HG03354 (cell line): ENCODE measurements around the gene ARHGEF35.
"Not testable (repeated sequence)": the region's sequence is repeated elsewhere in the genome, so short reads cannot be mapped to it uniquely, and the experiment has no call there.

Experiments used
- ATAC-seq: cut with Tn5 transposase; IDR thresholded peaks from one replicate; pipeline ENCODE4 v1.9.1; 2021; ENCODE audit warnings: mild to moderate bottlenecking; ENCODE audit not compliant: unreplicated experiment, poor library complexity, severe bottlenecking

Gene ARHGEF35

GRCh38 chr7:144195212-144195872, at the start of gene ARHGEF35:
TSS of gene ARHGEF35 (minus strand) at chr7:144195833. CDS start at chr7:144188383, 7,450 bp downstream.
- peak; percentile 84 for ATAC-seq

GRCh38 chr7:144245372-144245771, 49.7 kb upstream of the ARHGEF35 start:
- not testable (repeated sequence) for ATAC-seq

GRCh38 chr7:144239365-144239764, 43.7 kb upstream of the ARHGEF35 start, which contains the start of gene OR2A42:
TSS of gene OR2A42 (minus strand) at chr7:144239605. CDS start at chr7:144232843, 6,762 bp downstream.
- not testable (repeated sequence) for ATAC-seq

GRCh38 chr7:144238530-144239082, 43.0 kb upstream of the ARHGEF35 start:
- not testable (repeated sequence) for ATAC-seq

GRCh38 chr7:144233039-144233438, 37.4 kb upstream of the ARHGEF35 start:
- ATAC-seq: not testable (repeated sequence)

- not testable (repeated sequence) for ATAC-seq
Observed at GRCh38 chr7:144231027-144231426, 35.4 kb upstream of the ARHGEF35 start.

- not testable (repeated sequence) for ATAC-seq
Observed at GRCh38 chr7:144228810-144229209, 33.2 kb upstream of the ARHGEF35 start.

- ATAC-seq: not testable (repeated sequence)
Observed at GRCh38 chr7:144226866-144227265, 31.2 kb upstream of the ARHGEF35 start.

- not testable (repeated sequence) for ATAC-seq
Observed at GRCh38 chr7:144223675-144224074, 28.0 kb upstream of the ARHGEF35 start.

GRCh38 chr7:144220531-144220930, 24.9 kb upstream of the ARHGEF35 start:
- not testable (repeated sequence) for ATAC-seq

- ATAC-seq: peak; percentile 59
Observed at GRCh38 chr7:144219149-144219548, 23.5 kb upstream of the ARHGEF35 start.

GRCh38 chr7:144218581-144218980, 22.9 kb upstream of the ARHGEF35 start:
- ATAC-seq: not testable (repeated sequence)

GRCh38 chr7:144217200-144217599, 21.6 kb upstream of the ARHGEF35 start:
- not testable (repeated sequence) for ATAC-seq

- ATAC-seq: not testable (repeated sequence)
Observed at GRCh38 chr7:144205306-144205705, 9.7 kb upstream of the ARHGEF35 start.

- ATAC-seq: not testable (repeated sequence)
Observed at GRCh38 chr7:144203086-144203485, 7.5 kb upstream of the ARHGEF35 start.

- ATAC-seq: not testable (repeated sequence)
Observed at GRCh38 chr7:144201978-144202377, 6.3 kb upstream of the ARHGEF35 start.

GRCh38 chr7:144198934-144199333, 3.3 kb upstream of the ARHGEF35 start:
- ATAC-seq: not testable (repeated sequence)

GRCh38 chr7:144194453-144194852, 1.2 kb downstream of the ARHGEF35 start:
- not testable (repeated sequence) for ATAC-seq

- ATAC-seq: not testable (repeated sequence)
Observed at GRCh38 chr7:144193782-144194181, 1.9 kb downstream of the ARHGEF35 start.

- not testable (repeated sequence) for ATAC-seq
Observed at GRCh38 chr7:144188578-144189171, 7.0 kb downstream of the ARHGEF35 start.

- ATAC-seq: not testable (repeated sequence)
Observed at GRCh38 chr7:144187848-144188247, 7.8 kb downstream of the ARHGEF35 start.
